Renal cortex interstitium (tissue), 11 donors: ENCODE measurements around the gene ARHGEF7. TPM values are rescaled to one million over a fixed set of nuclear protein-coding genes. Genes with fewer than 3 reads are reported as not detected.

Source experiments
- DNase-seq, 11 donors: peaks; one replicate each; pipeline ENCODE4 v3.0.0-alpha.2; 2013; ENCODE audit warnings: low read depth in 9 of 11, low spot score in 4 of 11; ENCODE audit errors: extremely low read depth in 1 of 11
- polyA plus RNA-seq, 3 donors: library from polyadenylated mRNA; unstranded; fragments of 120-200 nt; gene quantifications; one replicate each; pipeline ENCODE4 v1.2.1, GENCODE V29; 2013; ENCODE audit not compliant: insufficient read length in 3 of 3

Gene ARHGEF7
- polyA plus RNA-seq, 3 donors: 63.0 to 84.2 (median 66.7) TPM

DNA sequence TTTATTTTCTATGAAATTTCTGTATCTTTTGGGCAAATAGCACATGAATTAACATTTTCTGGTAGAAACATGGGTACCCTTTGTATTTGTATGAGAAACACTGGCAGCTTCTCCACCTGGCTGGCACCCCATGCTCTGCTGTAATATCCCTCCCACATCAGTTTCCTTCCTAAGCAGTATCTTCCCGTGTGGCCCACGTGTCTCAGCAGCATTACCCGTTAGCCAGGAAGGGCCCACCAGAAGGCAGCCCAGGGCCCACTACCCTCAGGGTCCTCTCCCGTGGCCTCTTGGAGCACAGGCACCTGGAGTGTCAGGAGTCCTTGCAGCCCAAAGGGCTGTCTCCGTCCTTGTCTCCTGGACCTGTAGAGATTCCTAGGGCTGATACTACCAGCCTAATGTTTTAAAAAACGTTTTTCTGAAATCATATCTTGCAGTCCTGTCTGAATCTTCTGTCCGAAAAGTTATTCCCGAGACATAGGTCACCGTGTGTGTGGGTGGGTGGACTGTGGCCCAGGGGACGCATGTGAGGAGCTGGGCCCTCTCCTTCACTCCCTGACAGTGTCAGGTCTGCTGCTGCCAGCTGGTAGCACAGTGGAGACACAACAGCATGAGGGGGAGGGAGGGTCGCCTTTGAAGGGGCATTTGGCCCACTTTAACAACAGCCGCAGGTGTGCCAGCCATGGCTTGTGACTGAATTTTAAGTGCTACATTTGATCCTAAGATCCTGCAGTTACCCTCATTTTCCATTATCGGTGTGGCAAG lies 183.3 kb downstream of the ARHGEF7 start:
- DNase-seq: no peak

DNA sequence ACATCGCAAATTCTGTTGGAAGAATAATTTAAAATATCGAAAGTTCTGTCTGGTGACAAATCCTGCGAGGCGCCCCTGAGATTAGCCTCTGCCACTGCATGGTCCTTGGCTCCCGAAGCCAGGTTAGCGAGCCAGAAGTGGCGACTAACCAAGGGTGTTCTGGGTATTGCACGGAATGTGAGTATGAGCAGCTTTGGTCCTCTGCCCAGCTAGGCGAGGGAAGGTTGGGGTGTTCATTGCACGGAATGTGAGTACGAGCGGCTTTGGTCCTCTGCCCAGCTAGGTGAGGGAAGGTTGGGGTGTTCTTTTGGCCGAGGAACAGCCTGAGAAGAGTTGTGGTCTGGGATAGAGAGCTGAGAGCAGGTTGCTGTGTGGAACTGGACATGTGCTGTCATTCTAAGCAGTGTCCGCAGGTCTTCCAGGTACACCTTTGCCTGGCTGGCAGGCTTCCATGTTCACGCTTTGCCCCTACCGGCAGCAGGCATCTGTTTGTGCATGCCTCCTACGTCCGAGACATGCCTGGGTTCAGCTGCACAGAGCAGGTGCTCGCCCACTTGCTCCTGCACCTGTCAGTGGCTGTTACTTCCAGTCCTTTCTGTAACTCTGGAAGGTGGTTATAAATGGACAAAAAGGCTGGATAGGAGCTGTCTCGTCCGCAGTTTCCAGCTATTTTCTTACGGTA lies 187.1 kb downstream of the ARHGEF7 start:
- no peak for DNase-seq

DNA sequence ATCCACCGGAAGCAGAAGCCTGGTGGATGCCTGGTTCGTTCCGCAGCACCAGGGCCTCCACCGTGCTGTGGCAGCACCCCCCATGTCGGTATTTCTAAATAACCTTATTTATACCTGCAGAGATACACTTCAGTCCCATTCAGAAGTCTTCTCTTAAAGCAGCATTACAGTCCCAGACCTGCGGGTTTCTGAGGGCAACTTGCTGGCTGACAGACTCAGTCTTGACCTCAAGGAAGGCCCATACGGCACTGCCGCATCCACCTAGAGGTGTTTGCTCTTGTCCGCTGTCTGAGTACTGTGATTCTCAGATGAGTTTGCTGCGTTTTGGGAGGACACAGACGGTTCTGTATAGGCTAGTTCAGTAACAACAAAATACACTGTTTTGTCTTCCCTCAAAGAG lies 188.4 kb downstream of the ARHGEF7 start:
- no peak for DNase-seq

DNA sequence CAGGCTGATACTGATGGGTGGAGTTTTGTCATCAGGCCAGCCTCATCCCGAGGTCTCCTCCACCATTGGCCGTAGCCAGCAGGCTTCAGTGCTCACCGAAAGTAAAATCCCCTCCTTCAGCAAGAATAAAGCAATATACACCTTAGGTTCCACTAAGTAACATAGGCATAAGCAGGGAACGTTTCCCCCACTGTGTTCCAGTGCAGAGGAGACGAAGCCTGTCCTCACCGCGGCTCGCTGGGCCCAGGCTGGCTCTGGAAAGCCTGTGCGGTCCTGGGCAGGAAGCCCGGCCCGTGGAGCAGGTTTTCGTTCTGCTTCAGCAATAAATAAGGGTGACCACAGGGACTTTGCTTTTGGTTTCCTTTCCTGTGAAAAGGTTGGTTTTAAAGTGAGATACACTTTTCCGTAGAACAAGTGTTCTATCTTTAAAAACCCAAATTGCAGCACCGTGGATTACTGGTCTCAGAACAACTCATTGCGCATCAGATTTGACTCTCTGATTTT lies 189.0 kb downstream of the ARHGEF7 start:
- no peak for DNase-seq

DNA sequence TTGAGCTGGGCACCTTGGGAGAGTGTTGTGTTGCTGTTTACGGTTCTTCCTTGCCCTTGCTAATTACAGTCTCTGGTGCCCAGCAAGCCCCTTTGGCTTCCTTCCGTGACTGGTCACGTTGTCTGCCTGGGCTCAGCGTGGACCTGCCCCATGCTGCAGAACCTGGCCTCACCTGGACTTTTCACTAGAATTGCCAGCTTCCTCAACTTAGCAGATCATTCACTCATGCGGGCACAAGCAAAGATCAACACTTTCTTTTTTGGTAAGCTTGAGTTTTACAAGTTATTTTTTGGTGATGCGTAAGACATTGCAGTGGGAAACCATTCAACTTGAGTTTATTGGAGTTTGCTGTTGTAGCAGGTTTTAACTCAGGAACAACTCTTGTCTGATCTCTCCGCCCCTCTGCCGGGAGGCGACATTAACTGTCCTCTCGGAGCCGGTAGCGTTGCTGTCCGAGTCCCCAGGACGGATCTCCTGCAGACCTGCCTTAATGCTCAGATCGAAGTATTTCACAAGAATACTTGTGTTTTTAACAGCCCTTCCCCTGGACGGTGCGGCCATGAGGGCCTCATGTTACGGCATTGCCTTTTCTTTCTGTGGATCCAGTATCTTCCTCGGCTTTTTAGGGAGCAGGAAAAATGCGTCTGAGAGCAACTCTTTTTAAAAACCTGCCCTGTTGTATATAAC lies 189.6 kb downstream of the ARHGEF7 start:
- DNase-seq: no peak

DNA sequence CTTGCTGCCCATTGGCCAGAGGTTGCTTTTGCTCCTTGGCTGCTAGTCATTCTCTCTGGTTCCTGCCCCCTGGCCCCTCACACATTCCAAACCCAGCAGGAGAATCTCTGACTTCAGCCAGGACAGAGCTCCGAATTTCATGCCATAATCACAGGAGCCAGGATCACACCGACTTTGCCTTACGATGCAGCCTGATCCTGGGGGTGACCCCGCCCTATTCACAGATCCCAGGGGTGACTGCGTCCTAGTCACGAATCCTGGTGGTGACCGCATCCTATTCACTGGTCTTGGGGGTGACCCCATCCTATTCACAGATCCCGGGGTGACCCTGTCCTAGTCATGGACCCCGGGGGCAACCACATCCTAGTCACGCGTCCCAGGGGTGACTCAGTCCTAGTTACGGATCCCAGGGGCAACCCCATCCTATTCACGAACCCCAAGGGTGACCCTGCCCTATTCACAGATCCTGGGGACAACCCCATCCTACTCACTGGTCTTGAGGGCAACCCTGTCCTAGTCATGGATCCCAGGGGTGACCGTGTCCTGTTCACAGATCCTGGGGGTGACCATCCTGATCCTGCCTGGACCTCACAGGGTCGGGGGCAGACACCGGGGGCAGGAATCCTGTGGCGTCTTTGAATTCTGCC lies 198.0 kb downstream of the ARHGEF7 start:
- DNase-seq: no peak

DNA sequence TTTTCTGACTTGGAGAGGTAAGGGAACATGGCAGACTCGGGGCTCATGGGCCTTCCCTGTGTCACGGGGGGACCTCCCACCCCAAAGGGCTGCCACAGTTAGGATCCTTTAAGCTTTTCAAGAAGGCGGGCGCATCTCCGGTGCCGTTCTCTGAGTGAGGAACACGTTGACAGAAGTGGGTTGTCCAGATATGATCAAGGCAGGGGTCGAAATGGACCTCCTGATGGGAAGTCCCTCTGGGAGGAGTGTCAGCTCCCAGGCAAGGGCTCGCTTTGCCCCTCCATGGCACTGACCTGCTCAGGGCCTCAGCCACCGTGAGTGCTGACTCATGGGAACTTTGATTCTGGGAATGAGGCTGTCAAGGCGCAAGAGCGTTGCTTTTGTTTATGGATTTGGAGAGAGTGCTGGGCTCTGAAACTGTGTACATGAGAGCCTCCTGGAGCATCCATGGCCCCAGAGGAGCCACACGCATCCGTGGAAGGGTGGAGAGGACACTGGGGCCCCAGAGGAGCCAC lies 198.9 kb downstream of the ARHGEF7 start:
- no peak for DNase-seq

DNA sequence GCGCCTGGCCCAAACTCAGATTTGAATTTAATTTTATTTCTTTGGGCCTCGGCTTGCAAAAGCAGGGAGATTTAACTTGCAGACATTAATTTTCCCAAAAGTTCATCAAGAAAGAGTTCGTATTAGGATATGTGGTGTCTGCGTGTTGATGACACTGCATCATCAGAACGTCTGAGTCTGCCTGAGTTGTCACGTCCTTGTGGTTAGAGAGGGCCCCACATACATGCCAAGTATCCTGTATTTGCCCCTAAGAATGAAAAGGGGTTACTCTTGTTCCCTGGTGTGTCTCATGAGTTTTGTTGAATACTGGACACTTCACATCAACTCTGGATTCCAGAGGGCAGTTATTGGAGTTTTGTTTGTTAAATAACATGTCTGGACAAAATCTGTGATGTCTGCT lies 199.7 kb downstream of the ARHGEF7 start:
- no peak for DNase-seq

DNA sequence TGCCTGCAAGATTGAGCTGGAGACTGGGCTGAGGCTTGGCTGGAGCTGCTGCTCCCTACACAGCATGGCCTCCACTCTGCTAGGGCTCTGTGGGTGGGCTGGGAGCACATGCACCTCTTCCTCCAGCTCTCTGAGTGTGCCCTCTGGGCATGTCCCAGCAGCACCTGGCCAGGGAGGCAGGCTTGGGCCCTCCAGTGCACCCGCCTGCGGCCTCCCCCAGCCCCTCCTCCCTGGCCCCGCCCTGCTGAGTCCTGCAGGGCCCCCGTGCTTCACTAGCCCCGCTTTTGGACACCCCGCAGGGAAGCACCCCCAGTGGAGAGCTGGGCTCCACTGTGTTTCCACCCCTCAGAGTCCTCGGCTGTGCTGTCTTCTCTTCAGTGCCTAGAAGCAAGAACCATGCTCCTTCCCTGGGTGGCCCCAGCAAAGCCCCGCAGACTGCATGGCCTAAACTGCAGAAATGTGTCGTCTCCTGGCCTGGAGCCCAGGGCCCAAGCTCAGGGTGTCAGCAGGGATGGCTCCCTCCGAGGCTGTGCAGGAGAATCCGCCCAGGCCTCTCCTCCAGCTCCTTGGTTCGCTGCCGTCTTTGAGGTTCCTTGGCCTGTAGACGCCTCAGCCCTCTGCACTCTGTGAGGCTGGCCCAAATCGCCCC lies 200.4 kb downstream of the ARHGEF7 start:
- DNase-seq: no peak

DNA sequence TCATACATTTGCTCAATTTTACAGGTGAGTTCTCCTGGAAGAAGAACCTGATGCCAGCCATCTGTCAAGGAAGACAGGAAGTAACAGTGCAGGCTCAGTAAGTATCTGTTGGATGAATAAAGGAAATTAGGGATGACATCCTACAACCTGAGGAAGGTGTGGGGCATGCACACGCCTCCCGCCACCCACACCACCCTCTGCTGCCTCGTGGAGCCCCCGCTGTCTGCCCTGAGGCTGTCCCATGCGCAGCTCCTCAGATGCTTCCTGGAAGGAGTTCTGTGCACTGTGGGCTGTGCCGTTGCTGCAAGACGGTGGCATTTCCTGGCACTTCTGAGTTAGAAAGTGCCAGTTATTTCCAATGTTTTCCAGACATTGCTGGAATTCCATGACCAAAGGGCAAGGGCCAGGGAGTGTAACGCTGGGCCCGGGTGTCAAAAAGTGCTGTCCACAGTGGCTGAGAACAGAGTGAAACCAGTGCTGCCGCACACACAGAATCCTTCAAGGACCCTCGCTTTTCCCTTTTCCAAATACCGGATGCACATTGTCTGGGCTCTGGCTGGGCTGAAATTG lies 201.1 kb downstream of the ARHGEF7 start:
- no peak for DNase-seq

DNA sequence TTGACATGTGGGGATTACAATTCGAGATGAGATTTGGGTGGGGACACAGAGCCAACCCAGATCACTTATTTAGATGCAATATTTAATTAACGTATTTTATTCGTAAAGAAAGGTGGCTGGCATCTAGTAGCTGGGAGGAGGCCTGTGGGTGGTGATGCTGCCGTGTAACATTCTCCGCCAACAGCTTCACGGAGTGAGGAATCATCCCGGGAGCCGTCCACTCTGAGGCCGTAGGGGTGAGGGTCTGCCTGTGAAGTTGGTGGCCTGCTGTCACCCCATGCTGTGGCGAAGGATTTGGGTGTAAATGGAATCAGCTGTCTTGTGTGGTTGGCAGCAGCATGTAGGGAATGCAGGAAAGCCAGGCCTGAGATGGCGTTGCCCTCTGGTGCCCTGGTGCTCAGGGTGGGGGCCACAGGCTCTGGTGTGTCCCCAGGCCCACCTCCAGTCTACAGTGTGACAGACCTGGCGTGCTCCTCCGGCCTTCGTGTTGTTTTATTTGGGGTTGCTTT lies 202.0 kb downstream of the ARHGEF7 start:
- DNase-seq: no peak

DNA sequence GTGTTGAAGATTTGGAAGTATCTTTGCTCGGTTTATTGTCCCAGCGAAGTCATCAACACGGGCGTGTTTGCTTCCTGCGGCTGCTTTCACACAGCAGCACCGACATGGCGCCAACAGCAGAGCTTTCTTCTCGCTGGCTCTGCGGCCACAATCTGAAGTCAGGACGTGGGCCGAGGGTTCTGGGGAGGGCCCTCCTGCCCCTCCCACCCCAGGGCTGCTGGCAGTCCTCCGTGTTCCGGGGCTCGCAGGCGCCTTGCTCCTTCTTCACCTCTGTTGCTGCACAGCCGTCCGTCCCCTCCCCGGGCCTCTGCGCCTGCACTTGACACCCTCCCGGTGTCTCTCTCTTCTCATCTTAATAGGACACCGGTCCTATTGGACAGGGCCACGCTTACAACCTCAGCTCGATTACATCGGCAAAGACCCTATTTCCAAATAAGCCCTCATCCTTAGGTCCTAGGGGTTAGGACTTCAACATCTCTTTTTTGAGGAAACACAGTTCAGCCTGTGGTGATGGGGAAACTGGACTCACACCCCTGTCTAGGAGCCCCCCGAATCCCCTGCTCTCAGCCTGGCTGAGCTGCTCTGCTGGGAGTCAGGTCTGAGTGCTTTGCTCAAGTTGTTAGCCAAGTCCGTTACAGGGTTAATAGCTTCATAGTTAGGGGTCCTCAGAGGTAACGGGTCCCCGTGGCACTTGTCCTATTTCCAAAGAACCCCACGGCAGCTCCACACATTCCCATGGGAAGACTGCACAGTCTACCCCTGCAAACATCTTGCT lies 202.6 kb downstream of the ARHGEF7 start:
- no peak for DNase-seq

DNA sequence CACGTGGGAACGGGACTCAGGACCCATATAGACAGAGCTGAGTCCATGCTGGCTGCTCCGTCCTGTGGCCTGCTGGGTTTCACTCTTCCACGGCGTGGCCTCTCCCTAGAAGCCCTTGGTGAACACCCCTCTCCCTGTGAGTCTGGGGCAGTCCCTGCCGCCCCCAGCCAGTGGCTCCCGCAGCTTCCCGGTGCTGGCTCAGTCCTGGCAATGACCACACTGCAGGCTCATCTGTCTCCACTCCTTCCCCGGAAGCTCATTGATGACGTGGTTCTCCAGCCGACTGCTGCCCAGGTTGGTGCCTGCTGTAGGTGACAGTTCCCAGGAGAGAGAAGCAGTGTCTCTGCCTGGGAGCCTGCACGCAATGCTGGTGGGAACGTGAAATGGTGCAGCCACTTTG lies 203.3 kb downstream of the ARHGEF7 start:
- DNase-seq: no peak

DNA sequence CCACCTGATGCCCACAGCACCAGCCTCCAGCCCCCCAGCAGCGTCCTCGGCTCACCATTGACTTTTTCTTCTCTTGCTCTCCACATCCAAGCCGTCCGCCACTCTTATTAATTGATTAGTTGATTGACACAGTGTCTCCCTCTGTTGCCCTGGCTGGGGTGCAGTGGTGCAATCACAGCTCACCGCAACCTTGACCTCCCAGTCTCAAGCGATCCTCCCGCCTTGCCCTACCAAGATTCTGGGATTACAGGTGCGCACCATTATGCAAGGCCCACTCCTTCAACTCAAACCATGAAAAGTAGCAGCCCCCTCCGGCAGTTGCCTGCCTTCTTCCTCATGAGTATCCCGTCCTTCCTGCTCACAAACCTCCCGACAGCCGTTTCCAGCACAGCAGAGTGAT lies 204.4 kb downstream of the ARHGEF7 start:
- DNase-seq: no peak

DNA sequence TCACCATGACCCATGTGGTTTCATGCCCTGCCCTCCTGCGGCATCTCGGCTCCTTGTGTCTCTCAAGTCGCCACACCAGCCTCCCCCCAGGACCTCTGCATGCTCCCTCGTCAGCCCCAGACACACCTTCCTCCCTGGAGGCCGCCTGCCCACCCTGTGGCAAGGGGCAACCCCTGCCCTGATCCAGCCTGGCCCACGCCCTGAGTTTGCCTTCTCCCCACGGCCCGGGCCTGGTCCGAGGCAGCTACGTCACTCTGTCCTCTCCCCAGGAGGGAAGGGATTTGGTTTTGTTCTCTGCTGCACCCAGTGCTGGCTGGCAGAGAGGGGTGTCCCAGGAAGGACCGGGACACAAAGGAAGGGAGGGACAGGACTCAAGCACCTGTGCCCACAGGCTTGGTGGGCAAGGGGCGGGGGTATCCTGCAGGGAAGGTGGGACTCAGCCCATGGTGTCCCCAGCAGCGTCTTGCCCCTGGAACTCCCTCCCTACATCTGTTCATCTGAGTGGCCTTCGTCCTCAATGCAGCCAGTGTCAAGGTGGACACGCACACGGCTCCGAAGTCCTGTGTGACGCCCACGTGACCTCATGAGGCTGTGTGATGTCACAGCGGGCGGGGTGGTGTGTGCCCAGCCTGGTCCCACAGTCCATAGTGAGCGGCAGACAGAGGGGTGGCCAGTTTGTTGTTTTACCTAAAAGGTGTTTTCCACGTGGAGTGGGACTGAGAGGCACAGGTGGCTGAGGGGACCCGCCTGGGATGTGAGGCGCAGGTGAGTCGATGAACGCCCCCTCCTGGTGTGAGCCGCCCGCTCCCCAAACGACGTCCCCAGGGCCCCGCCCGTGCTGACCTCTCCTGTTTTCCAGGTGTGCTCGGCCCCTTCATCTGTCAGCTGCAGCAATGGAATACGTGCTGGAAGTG lies 205.1 kb downstream of the ARHGEF7 start, which contains the start of gene TEX29:
TSS of gene TEX29 (plus strand) at position 645 of the 914 bp plus-strand sequence. CDS start at position 894, 249 bp downstream.
- no peak for DNase-seq
